Stimulated activated CD4-positive, alpha-beta T cell treated with anti-CD3 and anti-CD28 coated beads, TNF-alpha, amount 100 ng/mL, for 24 hours (primary cell): ENCODE measurements around the gene POU2AF2.

Experiments used
- DNase-seq, 3 experiments: peaks; one replicate each; pipeline ENCODE4 v3.0.0-alpha.2; 2020; ENCODE audit warnings: low read depth in 3 of 3

The POU2AF2 gene

GRCh38 chr11:111330234-111330893 lies 84.8 kb downstream of the POU2AF2 start:
- no peak for DNase-seq

GRCh38 chr11:111331711-111332479 lies 86.4 kb downstream of the POU2AF2 start:
- no peak for DNase-seq

- no peak for DNase-seq
Measured at GRCh38 chr11:111334532-111335502, 89.3 kb downstream of the POU2AF2 start.

- DNase-seq = no peak
Measured at GRCh38 chr11:111335549-111335948, 90.0 kb downstream of the POU2AF2 start.
